ENCODE measurements around the gene LRRC25.

LRRC25 gene

DNA sequence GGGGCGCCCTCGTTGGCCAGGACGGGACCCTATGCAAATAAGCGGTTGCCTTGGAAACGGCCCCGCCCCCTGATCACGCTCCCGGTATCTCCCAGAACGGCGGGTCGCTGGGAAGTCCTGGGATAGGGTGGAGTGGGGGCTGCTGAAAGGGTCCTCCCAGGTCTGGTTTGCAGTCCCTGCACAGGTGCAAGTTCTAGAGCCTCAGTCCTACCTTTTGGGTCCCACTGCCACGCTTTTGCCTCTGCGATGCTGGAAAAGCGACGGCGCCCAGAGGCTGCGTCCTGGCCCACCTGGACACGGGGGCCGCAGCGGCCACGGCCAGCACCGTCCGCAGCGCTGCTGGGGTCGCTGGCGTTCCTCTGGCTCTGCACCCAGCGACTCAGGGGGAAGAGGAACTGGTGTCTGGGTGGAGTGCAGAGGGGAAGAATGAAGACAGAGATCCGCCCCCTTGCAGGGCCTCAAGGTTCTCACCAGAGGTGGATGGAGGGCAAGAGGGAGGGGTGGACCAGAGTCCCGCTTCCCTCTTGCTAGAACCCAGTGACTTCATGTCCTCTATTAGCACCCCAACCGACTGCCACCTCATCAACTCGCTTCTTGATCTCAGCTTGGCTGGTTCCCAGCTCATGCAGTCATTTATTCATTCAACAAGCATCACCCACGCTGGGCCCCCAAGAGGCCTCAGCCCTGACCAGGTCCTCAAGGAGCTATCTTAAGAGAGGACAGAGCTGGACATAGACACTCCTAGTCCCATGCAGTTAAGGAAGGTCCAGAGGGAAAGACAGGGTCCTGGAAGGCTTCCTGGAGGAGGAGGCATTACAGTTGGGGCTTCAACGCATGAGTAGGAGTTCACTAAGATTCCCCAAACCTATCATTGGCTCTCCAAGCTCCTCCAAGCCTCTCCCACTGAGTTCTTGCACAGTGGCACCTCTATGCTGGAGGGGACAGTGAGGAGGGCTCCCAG is at the start of gene LRRC25:
Gene LRRC25, minus strand, starts transcription at position 381 of the 961 bp plus-strand sequence. CDS start 659 bp downstream, outside the sequence.
- DNase-seq (ENCODE audit: low spot score), result no peak

DNA sequence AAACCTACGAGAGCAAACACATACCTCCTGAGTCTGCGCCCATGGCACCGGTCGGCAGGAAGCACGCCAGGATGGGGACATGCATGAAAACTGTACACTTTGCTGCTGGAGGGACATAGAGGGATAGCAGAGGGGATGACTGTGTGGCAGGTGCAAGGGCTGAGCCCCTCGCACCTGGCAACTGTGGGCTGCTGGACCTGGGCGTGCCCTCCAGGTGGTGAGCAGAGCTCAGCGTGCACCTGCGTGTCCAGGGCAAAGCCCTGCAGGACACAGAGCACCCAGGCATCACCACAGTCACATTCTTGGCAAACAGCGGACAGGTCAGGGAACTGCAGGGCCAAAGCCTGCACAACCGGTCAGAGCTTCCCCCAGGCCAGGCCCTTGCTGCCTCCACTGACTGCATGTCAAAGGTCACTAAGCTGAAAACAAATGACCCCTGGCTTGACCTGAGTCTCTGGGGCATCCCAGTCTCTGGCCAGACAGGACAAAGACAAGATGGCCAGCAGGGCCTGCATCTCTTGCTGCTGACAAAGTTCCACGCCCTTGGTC is 49.5 kb upstream of the LRRC25 start:
- DNase-seq (ENCODE audit: low spot score), result no peak

GRCh38 chr19:18446145-18446810 is 48.9 kb upstream of the LRRC25 start:
- DNase-seq (ENCODE audit: low spot score), result no peak

DNA sequence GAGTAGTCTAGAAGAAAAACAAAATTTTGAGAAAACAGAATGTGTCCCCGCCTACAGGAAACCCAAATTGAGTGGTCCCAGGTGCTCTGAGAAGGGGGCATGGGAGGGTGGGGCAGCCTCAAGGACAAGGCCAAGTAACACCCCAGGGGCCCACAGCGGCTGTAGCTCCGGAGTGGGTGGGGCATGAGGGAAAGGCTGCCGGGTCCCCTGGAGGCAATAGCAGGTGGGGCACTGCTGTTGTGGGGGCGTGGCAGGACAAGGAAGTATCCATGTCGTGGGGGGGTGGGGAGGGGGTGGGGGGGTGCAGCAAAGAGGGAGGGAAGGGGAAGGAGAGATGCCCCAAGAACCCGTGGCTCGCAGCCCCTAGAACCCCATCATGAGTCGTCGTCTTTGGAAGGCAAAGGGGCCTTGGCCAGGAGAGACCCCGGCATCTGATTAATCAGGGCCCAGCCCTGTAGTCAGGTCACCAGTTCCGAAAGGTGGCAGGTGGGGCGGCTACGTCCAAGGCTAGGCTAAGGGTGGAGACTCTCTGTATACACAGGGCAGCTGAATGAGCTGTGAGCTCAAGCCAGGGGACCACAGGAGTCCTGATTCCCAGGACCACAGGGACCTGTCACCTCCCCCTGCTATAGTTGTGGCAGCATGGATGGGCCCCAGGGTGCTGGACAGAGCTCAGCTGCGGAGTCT is 48.0 kb upstream of the LRRC25 start:
- DNase-seq (ENCODE audit: low spot score), result no peak

DNA sequence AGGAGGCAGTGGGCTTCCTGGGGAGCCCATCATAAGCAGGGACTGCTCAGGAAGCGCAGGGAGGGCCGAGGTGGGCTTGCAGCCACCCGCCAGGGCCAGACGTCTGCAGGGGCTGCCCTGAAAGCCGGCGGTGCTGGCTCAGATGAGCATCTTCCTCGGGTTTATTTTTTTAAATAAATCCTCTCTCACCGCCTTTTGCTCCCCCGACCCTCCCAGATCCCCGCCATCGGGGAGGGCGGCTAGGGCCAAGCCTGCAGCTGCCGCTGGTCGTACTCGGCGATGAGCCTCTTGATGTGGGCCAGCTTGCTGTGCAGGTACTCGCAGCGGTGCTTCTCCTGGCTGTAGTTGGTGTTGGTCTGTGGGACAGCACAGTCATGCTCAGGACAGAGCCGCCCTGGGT is 47.1 kb upstream of the LRRC25 start:
- DNase-seq (ENCODE audit: low spot score), result no peak

DNA sequence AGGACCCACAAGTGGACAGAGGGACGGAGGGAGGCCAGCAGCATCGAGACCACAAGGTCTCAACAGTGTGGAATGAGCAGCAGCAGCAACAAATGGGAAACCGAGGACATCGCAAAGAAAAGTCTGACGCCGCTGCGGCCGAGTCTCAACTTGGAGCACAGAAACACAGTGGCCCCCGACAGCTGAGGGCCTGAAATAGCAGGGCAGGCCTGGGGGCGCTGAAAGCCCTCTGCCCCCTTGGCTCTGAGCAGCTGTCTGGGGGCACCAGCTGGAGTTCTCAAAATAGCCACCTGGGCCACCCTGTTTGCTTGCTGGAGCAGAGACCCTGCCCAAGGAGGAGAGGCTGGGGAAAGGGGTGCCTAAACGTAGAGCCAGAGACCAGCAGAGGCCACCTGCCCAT is 46.4 kb upstream of the LRRC25 start:
- no peak for DNase-seq (ENCODE audit: low spot score)

DNA sequence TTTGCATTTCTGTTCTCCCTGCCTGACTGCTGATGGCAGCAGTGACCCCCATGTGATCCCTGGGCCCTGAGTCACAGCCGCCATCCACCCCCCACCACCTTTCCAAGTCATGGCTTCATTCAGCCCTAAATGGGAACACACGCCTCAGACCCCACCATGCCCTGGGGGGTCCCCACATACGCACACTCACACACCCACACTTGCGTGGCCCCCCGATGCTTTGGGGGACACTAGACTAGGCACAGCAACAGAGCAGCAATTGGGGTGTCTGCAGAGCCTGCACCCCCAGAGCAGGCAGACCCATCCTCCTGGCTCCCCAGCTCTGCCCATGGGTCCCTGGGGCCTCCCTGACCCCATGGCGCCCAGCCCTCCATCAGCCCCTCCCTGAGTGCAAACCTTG is 46.0 kb upstream of the LRRC25 start:
- no peak for DNase-seq (ENCODE audit: low spot score)

- DNase-seq (ENCODE audit: low spot score), result no peak
Measured at GRCh38 chr19:18442941-18443340, 45.5 kb upstream of the LRRC25 start.

DNA sequence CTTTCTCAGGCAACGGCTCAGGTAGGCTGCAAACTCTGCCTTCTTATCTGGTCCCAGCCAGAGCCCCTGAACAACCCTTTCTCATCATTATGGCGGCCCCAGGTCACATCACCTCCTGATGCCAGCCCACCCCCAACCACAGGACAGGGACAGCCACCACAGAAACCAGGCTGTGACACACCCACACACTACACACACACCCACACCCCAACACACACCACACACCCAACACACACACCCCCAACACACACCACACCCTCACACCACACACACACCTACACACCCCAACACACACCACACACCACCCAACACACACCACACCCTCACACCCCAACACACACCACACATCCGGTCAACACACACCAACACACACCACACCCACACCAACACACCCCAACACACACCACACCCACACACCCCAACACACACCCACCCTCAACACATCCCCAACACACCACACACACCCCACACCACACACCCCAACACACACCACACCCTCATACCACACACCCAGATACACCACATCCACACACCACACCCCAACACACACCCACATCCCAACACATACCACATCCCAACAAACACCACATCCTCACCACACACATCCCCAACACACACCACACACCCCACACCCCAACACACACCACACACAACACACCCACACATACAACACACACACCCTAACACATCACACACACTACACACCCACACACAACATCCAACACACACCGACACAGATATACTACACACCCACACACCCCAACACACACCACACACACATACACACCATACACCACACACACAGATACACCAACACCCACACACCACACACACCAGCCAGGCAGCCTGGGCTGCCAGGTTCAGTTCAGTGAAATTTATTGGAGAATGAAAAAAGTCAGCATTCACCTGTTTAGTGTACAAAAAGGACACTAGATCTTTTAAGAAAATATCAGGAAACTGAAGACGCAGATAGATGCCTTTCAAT is 44.7 kb upstream of the LRRC25 start:
- no peak for DNase-seq (ENCODE audit: low spot score)

- no peak for DNase-seq (ENCODE audit: low spot score)
Measured at GRCh38 chr19:18440936-18441803, 43.7 kb upstream of the LRRC25 start.

DNA sequence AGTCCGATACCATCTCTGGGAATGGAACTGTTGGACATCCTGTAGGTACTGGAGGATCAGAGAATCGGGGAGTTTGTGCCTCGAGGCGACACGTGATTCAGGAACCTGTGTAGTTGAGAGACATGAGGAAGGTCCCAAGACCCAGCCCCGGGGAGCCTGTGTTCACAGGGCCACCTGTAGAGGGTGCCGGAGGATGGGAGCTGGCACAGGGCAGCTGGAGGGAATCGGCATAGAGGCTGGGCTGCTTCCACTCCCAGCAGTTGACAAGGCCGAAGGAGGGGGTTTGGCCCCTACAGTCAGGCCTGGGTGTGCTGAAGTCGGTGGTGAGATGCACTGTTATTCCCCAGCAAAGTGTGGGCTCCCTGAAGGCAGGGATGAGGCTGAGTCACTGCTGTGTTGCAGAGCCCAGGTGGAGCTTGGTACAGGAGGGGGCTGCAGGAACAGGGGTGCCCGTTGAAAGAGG is 43.0 kb upstream of the LRRC25 start:
- peak; percentile 86 for DNase-seq (ENCODE audit: low spot score)

DNA sequence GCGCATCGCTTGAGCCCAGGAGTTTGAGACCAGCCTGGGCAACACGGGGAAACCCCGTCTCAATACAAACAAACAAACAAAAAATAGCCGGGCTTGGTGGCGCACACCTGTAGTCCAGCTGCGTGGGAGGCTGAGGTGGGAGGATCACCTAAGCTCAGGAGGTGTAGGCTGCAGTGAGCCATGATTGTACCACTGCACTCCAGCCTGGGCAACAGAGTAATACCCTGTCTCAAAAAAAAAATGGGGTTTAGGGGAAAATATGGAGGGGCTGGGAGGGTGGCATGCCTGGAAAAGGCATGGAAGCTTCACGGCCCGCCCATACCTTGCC is 42.5 kb upstream of the LRRC25 start:
- no peak for DNase-seq (ENCODE audit: low spot score)

GRCh38 chr19:18439025-18439909 is 41.8 kb upstream of the LRRC25 start:
- DNase-seq (ENCODE audit: low spot score), result no peak

DNA sequence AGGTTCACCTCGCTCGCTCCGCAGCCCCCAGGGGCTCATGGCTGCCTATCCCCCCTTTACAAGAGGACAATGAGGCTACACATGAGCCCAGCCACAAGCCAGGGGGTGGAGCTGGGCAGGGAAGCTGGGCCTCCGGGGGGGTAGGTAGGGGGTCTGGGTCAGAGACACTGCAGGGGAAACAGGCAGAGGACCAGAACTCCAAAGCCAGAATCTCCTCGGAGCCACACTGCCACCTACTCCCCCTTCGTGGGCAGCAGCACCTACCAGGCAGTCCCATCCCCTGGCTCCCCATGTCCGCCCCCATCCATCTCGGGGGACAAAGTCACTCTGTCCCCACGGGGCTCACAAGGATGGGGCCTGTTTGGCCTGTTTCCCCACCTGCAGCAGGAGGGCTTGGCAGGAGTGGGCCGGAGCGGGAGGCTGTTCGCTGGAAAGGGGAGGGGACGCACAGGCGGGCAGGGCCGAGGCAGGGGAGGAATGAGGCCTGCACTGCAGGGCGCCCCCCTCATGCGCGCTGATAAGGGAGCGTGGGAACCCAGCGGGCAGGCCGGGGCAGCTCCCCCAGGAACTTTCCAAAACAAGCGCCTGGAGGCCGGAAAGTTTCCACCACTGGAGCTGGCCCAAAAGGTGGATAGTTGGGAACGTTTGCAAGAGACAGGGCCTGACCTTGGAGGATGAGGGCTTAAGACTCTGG is 41.1 kb upstream of the LRRC25 start:
- DNase-seq (ENCODE audit: low spot score), result no peak

- no peak for DNase-seq (ENCODE audit: low spot score)
Measured at GRCh38 chr19:18437491-18438330, 40.3 kb upstream of the LRRC25 start, which contains the start of gene ISYNA1. Gene ISYNA1 (minus strand): TSS chr19:18438133. CDS start chr19:18437979, 154 bp downstream.

DNA sequence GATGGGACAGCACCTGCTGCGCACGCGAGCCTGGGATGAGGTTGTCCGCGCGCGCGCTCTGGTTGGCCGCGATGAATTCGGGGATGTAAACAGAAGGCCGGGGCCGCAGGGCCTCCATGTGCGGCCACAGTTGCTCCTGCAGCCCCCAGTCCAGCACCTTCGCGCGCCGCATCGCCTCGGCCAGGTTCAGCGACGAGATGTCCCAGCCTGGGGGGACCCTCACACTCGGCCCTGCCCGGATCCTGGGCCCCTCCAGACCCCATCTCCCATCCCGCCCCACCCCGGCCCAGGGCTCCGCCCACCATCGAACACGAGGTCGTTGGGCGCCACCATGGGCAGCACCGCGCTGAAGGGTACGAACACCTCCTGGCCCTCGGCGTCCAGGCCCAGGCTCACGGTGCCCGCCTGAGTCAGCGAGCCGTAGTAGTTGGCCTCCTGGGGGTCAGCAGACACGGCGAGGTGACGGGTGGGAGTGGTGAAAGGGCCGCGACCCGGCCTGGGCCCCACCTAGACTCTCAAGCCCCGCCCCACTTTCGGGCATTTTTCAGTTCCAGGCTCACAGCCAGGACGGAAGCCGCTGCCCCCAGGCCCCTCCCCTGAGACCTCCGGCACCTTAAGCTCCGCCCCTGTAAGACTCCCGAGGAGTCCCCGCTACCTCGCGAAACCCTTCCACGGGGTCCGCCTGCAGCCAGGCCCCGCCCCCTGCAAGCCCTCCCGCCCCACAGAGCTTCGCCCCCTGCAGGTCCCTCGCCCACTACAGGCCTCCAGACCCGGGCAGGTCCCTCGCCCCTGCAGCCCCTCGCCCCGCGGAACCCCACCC is 39.5 kb upstream of the LRRC25 start:
- peak; percentile 89 for DNase-seq (ENCODE audit: low spot score)
